ENCODE data around the gene MAST2.

The MAST2 gene

GRCh38 chr1:45785583-45785982 lies 17.8 kb upstream of the MAST2 start:
- no peak overlapping the region for H3K23ac ChIP-seq (ENCODE audit: low read depth, low read length, poor library complexity)
- H3K4me3 ChIP-seq (ENCODE audit: low read length in 2 of 2) = no peak overlapping the region
- H3K4ac ChIP-seq (ENCODE audit: low read length) = no peak overlapping the region
- H2AK5ac ChIP-seq (ENCODE audit: low read depth, low read length) = no peak overlapping the region
- no peak overlapping the region for H3K27ac ChIP-seq (replicated peaks; ENCODE audit: low read length)
- H4K8ac ChIP-seq (ENCODE audit: low read depth, low read length) = no peak overlapping the region
- DNase-seq (ENCODE audit: low spot score) = no peak
- H2AFZ ChIP-seq (ENCODE audit: low read length) = no peak overlapping the region
- H3K4me1 ChIP-seq (ENCODE audit: control insufficient read depth in 2 of 2, insufficient read depth in 1 of 2, low read depth in 1 of 2, low read length in 2 of 2) = no peaks in the 10 kb centered on the region
- no peak overlapping the region for H3K9ac ChIP-seq (ENCODE audit: low read depth, low read length, poor library complexity)
- H2BK15ac ChIP-seq (ENCODE audit: low read length) = no peak overlapping the region
- H2BK5ac ChIP-seq (ENCODE audit: low read length) = no peak overlapping the region
- peaks cover 0 to 6% (median 2%) of the 10 kb centered on the region in 3 experiments for H3K27me3 ChIP-seq (ENCODE audit: control insufficient read depth in 3 of 3, insufficient read depth in 3 of 3, low read depth in 1 of 3, low read length in 3 of 3)
- no peaks in the 10 kb centered on the region for H3K36me3 ChIP-seq (replicated peaks in 1 of 2; ENCODE audit: control insufficient read depth in 2 of 2, insufficient read depth in 2 of 2, low read length in 2 of 2)
- no peaks in the 10 kb centered on the region for H3K9me3 ChIP-seq (replicated peaks in 1 of 2; ENCODE audit: control insufficient read depth in 2 of 2, insufficient read depth in 1 of 2, low read depth in 1 of 2, low read length in 2 of 2)
- H3K18ac ChIP-seq (ENCODE audit: low read length) = no peak overlapping the region
- H2BK12ac ChIP-seq (ENCODE audit: low read length) = no peak overlapping the region
- H4K91ac ChIP-seq (ENCODE audit: low read depth, low read length, poor library complexity) = no peak overlapping the region
- no peak overlapping the region for H3K4me2 ChIP-seq (ENCODE audit: insufficient read depth, low read length, poor library complexity, severe bottlenecking)
- WGBS, 2 donors (ENCODE audit: extremely low coverage in 2 of 2, insufficient read length in 2 of 2, insufficient replicate concordance in 1 of 2) = no CpG with 5 or more reads among the region's 4 CpGs
- no peak overlapping the region for H3K14ac ChIP-seq (ENCODE audit: low read length)
- H3K79me1 ChIP-seq (ENCODE audit: low read depth, low read length) = no peaks in the 10 kb centered on the region
- no peak overlapping the region for H2BK120ac ChIP-seq (ENCODE audit: low read depth, low read length)

DNA sequence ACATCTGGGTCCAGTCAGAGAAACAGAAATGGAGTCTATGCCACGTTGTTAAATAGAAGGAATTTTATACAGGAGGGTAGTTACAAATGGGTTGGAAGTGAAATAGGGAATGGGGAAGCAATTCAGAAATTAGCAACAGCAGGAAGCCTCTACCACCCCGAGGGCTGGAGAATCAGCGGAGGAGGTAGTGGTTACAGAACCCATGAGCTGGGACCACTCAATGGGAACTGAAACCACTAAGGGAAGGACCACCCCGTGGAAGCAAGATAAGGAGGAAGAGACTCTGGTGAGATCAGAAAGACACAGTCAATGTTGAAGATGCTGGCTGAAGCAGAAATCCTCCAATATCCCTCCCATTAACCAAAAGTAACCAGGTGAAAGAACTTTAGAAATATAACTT lies 15.5 kb upstream of the MAST2 start:
- no peak overlapping the region for H3K4me3 ChIP-seq (ENCODE audit: low read length in 2 of 2)
- no peak overlapping the region for H3K4me2 ChIP-seq (ENCODE audit: insufficient read depth, low read length, poor library complexity, severe bottlenecking)
- H3K36me3 ChIP-seq (replicated peaks in 1 of 2; ENCODE audit: control insufficient read depth in 2 of 2, insufficient read depth in 2 of 2, low read length in 2 of 2) = no peaks in the 10 kb centered on the region
- H2BK120ac ChIP-seq (ENCODE audit: low read depth, low read length) = no peak overlapping the region
- H3K9me3 ChIP-seq (replicated peaks in 1 of 2; ENCODE audit: control insufficient read depth in 2 of 2, insufficient read depth in 1 of 2, low read depth in 1 of 2, low read length in 2 of 2) = no peaks in the 10 kb centered on the region
- no peak overlapping the region for H4K8ac ChIP-seq (ENCODE audit: low read depth, low read length)
- H2BK5ac ChIP-seq (ENCODE audit: low read length) = no peak overlapping the region
- H3K79me1 ChIP-seq (ENCODE audit: low read depth, low read length) = no peaks in the 10 kb centered on the region
- H3K4ac ChIP-seq (ENCODE audit: low read length) = no peak overlapping the region
- no peak overlapping the region for H3K23ac ChIP-seq (ENCODE audit: low read depth, low read length, poor library complexity)
- no peak overlapping the region for H3K14ac ChIP-seq (ENCODE audit: low read length)
- H2BK12ac ChIP-seq (ENCODE audit: low read length) = no peak overlapping the region
- no peak overlapping the region for H3K18ac ChIP-seq (ENCODE audit: low read length)
- H3K4me1 ChIP-seq (ENCODE audit: control insufficient read depth in 2 of 2, insufficient read depth in 1 of 2, low read depth in 1 of 2, low read length in 2 of 2) = no peaks in the 10 kb centered on the region
- H2AK5ac ChIP-seq (ENCODE audit: low read depth, low read length) = no peak overlapping the region
- H4K91ac ChIP-seq (ENCODE audit: low read depth, low read length, poor library complexity) = no peak overlapping the region
- H2AFZ ChIP-seq (ENCODE audit: low read length) = no peak overlapping the region
- H3K27me3 ChIP-seq (ENCODE audit: control insufficient read depth in 3 of 3, insufficient read depth in 3 of 3, low read depth in 1 of 3, low read length in 3 of 3) = no peaks in the 10 kb centered on the region
- no peak for DNase-seq (ENCODE audit: low spot score)
- H3K9ac ChIP-seq (ENCODE audit: low read depth, low read length, poor library complexity) = no peak overlapping the region
- no peak overlapping the region for H2BK15ac ChIP-seq (ENCODE audit: low read length)
- no CpG with 5 or more reads among the region's 4 CpGs for WGBS, 2 donors (ENCODE audit: extremely low coverage in 2 of 2, insufficient read length in 2 of 2, insufficient replicate concordance in 1 of 2)
- no peak overlapping the region for H3K27ac ChIP-seq (replicated peaks; ENCODE audit: low read length)

DNA sequence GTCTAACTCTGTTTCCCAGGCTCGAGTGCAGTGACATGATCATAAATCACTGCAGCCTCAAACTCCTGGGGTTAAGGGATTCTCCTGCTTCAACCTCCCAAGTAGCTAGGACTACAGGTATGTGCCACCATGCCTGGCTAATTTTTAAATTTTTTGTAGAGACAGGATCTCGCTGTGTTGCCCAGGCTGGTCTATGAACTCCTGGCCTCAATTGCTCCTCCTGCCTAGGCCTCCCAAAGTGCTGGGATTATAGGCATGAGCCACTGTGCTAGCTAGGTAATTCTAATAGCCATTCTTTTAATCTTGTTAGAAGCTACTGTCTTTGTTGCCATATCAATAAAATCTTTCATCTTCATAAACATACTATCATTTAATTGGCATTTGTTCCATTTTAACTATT lies 13.8 kb upstream of the MAST2 start:
- no peak overlapping the region for H2BK120ac ChIP-seq (ENCODE audit: low read depth, low read length)
- H3K9ac ChIP-seq (ENCODE audit: low read depth, low read length, poor library complexity) = no peak overlapping the region
- H2AK5ac ChIP-seq (ENCODE audit: low read depth, low read length) = no peak overlapping the region
- H2BK5ac ChIP-seq (ENCODE audit: low read length) = no peak overlapping the region
- H3K27me3 ChIP-seq (ENCODE audit: control insufficient read depth in 3 of 3, insufficient read depth in 3 of 3, low read depth in 1 of 3, low read length in 3 of 3) = no peaks in the 10 kb centered on the region
- H4K91ac ChIP-seq (ENCODE audit: low read depth, low read length, poor library complexity) = no peak overlapping the region
- no peak overlapping the region for H3K4ac ChIP-seq (ENCODE audit: low read length)
- H3K14ac ChIP-seq (ENCODE audit: low read length) = no peak overlapping the region
- no peak overlapping the region for H3K4me3 ChIP-seq (ENCODE audit: low read length in 2 of 2)
- H3K36me3 ChIP-seq (replicated peaks in 1 of 2; ENCODE audit: control insufficient read depth in 2 of 2, insufficient read depth in 2 of 2, low read length in 2 of 2) = no peaks in the 10 kb centered on the region
- H3K18ac ChIP-seq (ENCODE audit: low read length) = no peak overlapping the region
- no CpG with 5 or more reads among the region's 2 CpGs for WGBS, 2 donors (ENCODE audit: extremely low coverage in 2 of 2, insufficient read length in 2 of 2, insufficient replicate concordance in 1 of 2)
- no peak overlapping the region for H2BK15ac ChIP-seq (ENCODE audit: low read length)
- no peaks in the 10 kb centered on the region for H3K4me1 ChIP-seq (ENCODE audit: control insufficient read depth in 2 of 2, insufficient read depth in 1 of 2, low read depth in 1 of 2, low read length in 2 of 2)
- H3K4me2 ChIP-seq (ENCODE audit: insufficient read depth, low read length, poor library complexity, severe bottlenecking) = no peak overlapping the region
- H3K23ac ChIP-seq (ENCODE audit: low read depth, low read length, poor library complexity) = no peak overlapping the region
- no peak for DNase-seq (ENCODE audit: low spot score)
- no peak overlapping the region for H4K8ac ChIP-seq (ENCODE audit: low read depth, low read length)
- no peak overlapping the region for H2AFZ ChIP-seq (ENCODE audit: low read length)
- no peaks in the 10 kb centered on the region for H3K9me3 ChIP-seq (replicated peaks in 1 of 2; ENCODE audit: control insufficient read depth in 2 of 2, insufficient read depth in 1 of 2, low read depth in 1 of 2, low read length in 2 of 2)
- H2BK12ac ChIP-seq (ENCODE audit: low read length) = no peak overlapping the region
- no peaks in the 10 kb centered on the region for H3K79me1 ChIP-seq (ENCODE audit: low read depth, low read length)
- no peak overlapping the region for H3K27ac ChIP-seq (replicated peaks; ENCODE audit: low read length)

DNA sequence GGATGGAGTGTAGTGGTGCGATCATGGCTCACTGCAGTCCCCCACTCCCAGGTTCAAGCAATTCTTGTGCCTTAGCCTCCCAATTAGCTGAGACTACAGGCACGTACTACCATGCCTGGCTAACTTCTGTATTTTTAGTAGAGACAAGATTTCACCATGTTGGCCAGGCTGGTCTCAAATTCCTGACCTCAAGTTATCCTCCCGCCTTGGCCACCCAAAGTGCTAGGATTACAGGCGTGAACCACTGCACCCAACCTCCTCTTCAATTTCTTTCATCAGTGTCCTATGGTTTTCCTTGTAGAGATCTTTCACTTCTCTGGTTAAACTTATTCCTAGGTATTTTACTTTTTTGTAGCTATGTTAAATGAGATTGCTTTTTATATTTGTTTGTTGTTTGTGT lies 10.7 kb upstream of the MAST2 start:
- no peak for DNase-seq (ENCODE audit: low spot score)
- H3K4me2 ChIP-seq (ENCODE audit: insufficient read depth, low read length, poor library complexity, severe bottlenecking) = no peak overlapping the region
- H3K4me3 ChIP-seq (ENCODE audit: low read length in 2 of 2) = no peak overlapping the region
- WGBS, 2 donors (ENCODE audit: extremely low coverage in 2 of 2, insufficient read length in 2 of 2, insufficient replicate concordance in 1 of 2) = no CpG with 5 or more reads among the region's 4 CpGs
- no peak overlapping the region for H3K14ac ChIP-seq (ENCODE audit: low read length)
- no peaks in the 10 kb centered on the region for H3K79me1 ChIP-seq (ENCODE audit: low read depth, low read length)
- H2BK15ac ChIP-seq (ENCODE audit: low read length) = no peak overlapping the region
- no peak overlapping the region for H3K18ac ChIP-seq (ENCODE audit: low read length)
- peaks cover 0 to 3% of the 10 kb centered on the region in 2 donors for H3K4me1 ChIP-seq (ENCODE audit: control insufficient read depth in 2 of 2, insufficient read depth in 1 of 2, low read depth in 1 of 2, low read length in 2 of 2)
- H3K23ac ChIP-seq (ENCODE audit: low read depth, low read length, poor library complexity) = no peak overlapping the region
- no peak overlapping the region for H3K4ac ChIP-seq (ENCODE audit: low read length)
- no peak overlapping the region for H2AK5ac ChIP-seq (ENCODE audit: low read depth, low read length)
- H3K27ac ChIP-seq (replicated peaks; ENCODE audit: low read length) = no peak overlapping the region
- no peaks in the 10 kb centered on the region for H3K27me3 ChIP-seq (ENCODE audit: control insufficient read depth in 3 of 3, insufficient read depth in 3 of 3, low read depth in 1 of 3, low read length in 3 of 3)
- H2BK12ac ChIP-seq (ENCODE audit: low read length) = no peak overlapping the region
- H4K8ac ChIP-seq (ENCODE audit: low read depth, low read length) = no peak overlapping the region
- H4K91ac ChIP-seq (ENCODE audit: low read depth, low read length, poor library complexity) = no peak overlapping the region
- H2AFZ ChIP-seq (ENCODE audit: low read length) = no peak overlapping the region
- H3K9me3 ChIP-seq (replicated peaks in 1 of 2; ENCODE audit: control insufficient read depth in 2 of 2, insufficient read depth in 1 of 2, low read depth in 1 of 2, low read length in 2 of 2) = no peaks in the 10 kb centered on the region
- H3K36me3 ChIP-seq (replicated peaks in 1 of 2; ENCODE audit: control insufficient read depth in 2 of 2, insufficient read depth in 2 of 2, low read length in 2 of 2) = no peaks in the 10 kb centered on the region
- no peak overlapping the region for H3K9ac ChIP-seq (ENCODE audit: low read depth, low read length, poor library complexity)
- H2BK120ac ChIP-seq (ENCODE audit: low read depth, low read length) = no peak overlapping the region
- no peak overlapping the region for H2BK5ac ChIP-seq (ENCODE audit: low read length)
